CD14-positive monocyte (primary cell): Measurements from ENCODE around the gene KNSTRN. TPM values are rescaled to one million over a fixed set of nuclear protein-coding genes. Genes with fewer than 3 reads are reported as not detected.

Experiments
- DNase-seq, 3 donors: peaks; one replicate each; pipeline ENCODE4 v3.0.0-alpha.2; 2011 to 2022
- H2AFZ ChIP-seq: 2 replicates; pipeline ENCODE4 v1.6.0; 2012; ENCODE audit warnings: mild to moderate bottlenecking, low read depth, low read length, inconsistent platforms; ENCODE audit not compliant: insufficient read depth, poor library complexity, severe bottlenecking
- H3K27ac ChIP-seq, 2 donors: 1 replicate in 1 of 2; 2 replicates in 1 of 2; pipeline ENCODE4 v1.5.1; 2012 to 2013; ENCODE audit warnings: low read length in 2 of 2, control low read depth in 1 of 2, inconsistent platforms in 1 of 2, low read depth in 1 of 2, mild to moderate bottlenecking in 1 of 2
- H3K27me3 ChIP-seq, 2 donors: one replicate each; pipeline versions ENCODE4 v1.6.0 to v1.6.1; 2011 to 2013; ENCODE audit warnings: low read length in 2 of 2; ENCODE audit not compliant: control insufficient read depth in 2 of 2, insufficient read depth in 2 of 2
- H3K36me3 ChIP-seq, 2 donors: replicated peaks in 1 of 2; 1 replicate in 1 of 2; 2 replicates in 1 of 2; pipeline versions ENCODE4 v1.5.1 to v1.6.1; 2012 to 2013; ENCODE audit warnings: low read length in 2 of 2, control low read depth in 1 of 2, inconsistent platforms in 1 of 2, mild to moderate bottlenecking in 1 of 2; ENCODE audit not compliant: insufficient read depth in 2 of 2, control insufficient read depth in 1 of 2
- H3K4me1 ChIP-seq, 2 donors: 1 replicate in 1 of 2; 2 replicates in 1 of 2; pipeline versions ENCODE4 v1.5.1 to v1.6.1; 2012 to 2013; ENCODE audit warnings: low read length in 2 of 2, control low read depth in 1 of 2, inconsistent platforms in 1 of 2, mild to moderate bottlenecking in 1 of 2, moderate library complexity in 1 of 2; ENCODE audit not compliant: insufficient read depth in 2 of 2, control insufficient read depth in 1 of 2
- H3K4me2 ChIP-seq: replicated peaks from 2 replicates; pipeline ENCODE3; 2012; ENCODE audit warnings: low read length, moderate library complexity, mild to moderate bottlenecking; ENCODE audit not compliant: poor library complexity, severe bottlenecking; ENCODE audit errors: extremely low read depth
- H3K4me3 ChIP-seq, 3 experiments: fragments of 200-600 bp in 1 of 3; sonication (generic) in 1 of 3; replicated peaks in 1 of 3; 1 replicate in 2 of 3; 2 replicates in 1 of 3; pipeline ENCODE4 v1.5.1; 2011 to 2013; ENCODE audit warnings: low read length in 3 of 3, mild to moderate bottlenecking in 3 of 3, control low read depth in 2 of 3, low read depth in 2 of 3, inconsistent platforms in 1 of 3, moderate library complexity in 1 of 3
- H3K79me2 ChIP-seq: 2 replicates; pipeline ENCODE4 v1.6.0; 2012; ENCODE audit warnings: mild to moderate bottlenecking, control low read depth, inconsistent platforms, low read length, moderate library complexity; ENCODE audit not compliant: insufficient read depth
- H3K9ac ChIP-seq: 2 replicates; pipeline ENCODE4 v1.6.0; 2017; ENCODE audit warnings: low read length, mild to moderate bottlenecking; ENCODE audit not compliant: insufficient read depth, poor library complexity, severe bottlenecking
- H3K9me3 ChIP-seq, 2 donors: replicated peaks in 1 of 2; 1 replicate in 1 of 2; 2 replicates in 1 of 2; pipeline versions ENCODE4 v1.5.1 to v1.6.1; 2012 to 2013; ENCODE audit warnings: low read length in 2 of 2, control low read depth in 1 of 2; ENCODE audit not compliant: control insufficient read depth in 1 of 2, insufficient read depth in 1 of 2
- H4K20me1 ChIP-seq: 2 replicates; pipeline ENCODE4 v1.6.0; 2012; ENCODE audit warnings: mild to moderate bottlenecking, low read length, control low read depth, moderate library complexity; ENCODE audit not compliant: insufficient read depth
- H3K27ac Mint-ChIP-seq, 7 donors: one replicate each; pipeline ENCODE4 v1.8.0; 2020; ENCODE audit warnings: mild to moderate bottlenecking in 7 of 7, mixed read lengths in 7 of 7, moderate library complexity in 6 of 7, inconsistent platforms in 2 of 7
- H3K27me3 Mint-ChIP-seq, 3 donors: one replicate each; pipeline ENCODE4 v1.8.0; 2021 to 2022; ENCODE audit warnings: low read depth in 3 of 3, mild to moderate bottlenecking in 3 of 3, mixed read lengths in 3 of 3, moderate library complexity in 3 of 3, inconsistent platforms in 1 of 3
- H3K36me3 Mint-ChIP-seq, 2 donors: one replicate each; pipeline ENCODE4 v1.8.0; 2020; ENCODE audit warnings: mixed read lengths in 2 of 2, inconsistent platforms in 1 of 2, mild to moderate bottlenecking in 1 of 2
- H3K4me1 Mint-ChIP-seq: one replicate; pipeline ENCODE4 v1.8.0; 2020; ENCODE audit warnings: mild to moderate bottlenecking, mixed read lengths
- H3K4me3 Mint-ChIP-seq, 2 donors: one replicate each; pipeline ENCODE4 v1.8.0; 2020; ENCODE audit warnings: mild to moderate bottlenecking in 2 of 2, mixed read lengths in 2 of 2, moderate library complexity in 1 of 2
- H3K9me3 Mint-ChIP-seq, 7 donors: one replicate each; pipeline ENCODE4 v1.8.0; 2020 to 2022; ENCODE audit warnings: mixed read lengths in 7 of 7, mild to moderate bottlenecking in 6 of 7, moderate library complexity in 6 of 7, inconsistent platforms in 2 of 7
- WGBS: methylation state at CpG from one replicate; pipeline ENCODE4 v1.1.5; 2013; ENCODE audit warnings: missing lambda C conversion rate; ENCODE audit not compliant: insufficient coverage; 5-methylcytosine and 5-hydroxymethylcytosine counted together
- intact Hi-C, 2 donors: fragments of 100-400 bp; cut with micrococcal nuclease; formaldehyde crosslinking; loops; one replicate each; pipeline versions ENCODE4 v1.15.0 to v1.15.1; 2023
- polyA plus RNA-seq, 3 donors: library from polyadenylated mRNA; depleted of rRNA in 1 of 3; unstranded in 2 of 3; stranded (reverse) in 1 of 3; fragments of 300-500 nt in 2 of 3; fragments of >200 nt in 1 of 3; fragmentation: Illumina TruSeq in 2 of 3; gene quantifications; 1 replicate in 2 of 3; 2 replicates in 1 of 3; pipeline ENCODE4 v1.2.3, GENCODE V29; 2012 to 2021
- TF ChIP-seq, protein P1 (sequence below): fragments of 200-600 bp; IDR thresholded peaks from one replicate; pipeline ENCODE4 v1.8.0; 2022; ENCODE audit warnings: antibody characterized with exemption, mild to moderate bottlenecking

Gene KNSTRN
- polyA plus RNA-seq, 3 donors: 5.4 to 10.0 (median 7.9) TPM

DNA sequence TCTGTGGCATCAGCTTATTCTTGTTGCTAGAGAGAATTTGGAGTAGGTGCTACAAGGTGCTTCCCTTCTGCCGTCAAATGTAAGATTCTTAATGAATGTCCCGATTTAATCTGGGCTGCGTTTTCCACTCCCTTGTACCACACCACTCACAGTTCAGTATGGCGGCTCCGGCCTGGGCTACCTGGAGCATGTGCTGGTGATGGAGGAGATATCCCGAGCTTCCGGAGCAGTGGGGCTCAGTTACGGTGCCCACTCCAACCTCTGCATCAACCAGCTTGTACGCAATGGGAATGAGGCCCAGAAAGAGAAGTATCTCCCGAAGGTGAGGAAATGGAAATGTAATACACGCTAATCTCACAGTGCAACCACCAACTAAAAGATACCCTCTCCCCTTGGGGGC lies 28.0 kb downstream of the KNSTRN start:
- Histone ChIP-seq H2AFZ (no peak overlapping the region), H3K4me3 (no peak overlapping the region), H3K79me2 (peaks cover 31% of the 10 kb centered on the region), H3K27ac (no peak overlapping the region), H3K4me2 (no peak overlapping the region), H3K9me3 (no peaks in the 10 kb centered on the region), H4K20me1 (no peaks in the 10 kb centered on the region), H3K4me1 (peaks cover 23 to 24% of the 10 kb centered on the region in 2 donors), H3K27me3 (no peaks in the 10 kb centered on the region), H3K9ac (no peak overlapping the region), H3K36me3 (peaks cover 62 to 74% of the 10 kb centered on the region in 2 donors)
- intact Hi-C loops: no loop called here
- no peak for DNase-seq
- Mint-ChIP-seq H3K4me1 (peaks cover 27% of the 10 kb centered on the region), H3K27me3 (peaks cover 0 to 2% (median 0%) of the 10 kb centered on the region in 3 donors), H3K9me3 (no peaks in the 10 kb centered on the region), H3K36me3 (peaks cover 67 to 79% of the 10 kb centered on the region in 2 donors), H3K27ac (no peak overlapping the region), H3K4me3 (no peak overlapping the region)
- WGBS: no CpG with 5 or more reads among the region's 11 CpGs
- TF ChIP-seq, protein P1, sequence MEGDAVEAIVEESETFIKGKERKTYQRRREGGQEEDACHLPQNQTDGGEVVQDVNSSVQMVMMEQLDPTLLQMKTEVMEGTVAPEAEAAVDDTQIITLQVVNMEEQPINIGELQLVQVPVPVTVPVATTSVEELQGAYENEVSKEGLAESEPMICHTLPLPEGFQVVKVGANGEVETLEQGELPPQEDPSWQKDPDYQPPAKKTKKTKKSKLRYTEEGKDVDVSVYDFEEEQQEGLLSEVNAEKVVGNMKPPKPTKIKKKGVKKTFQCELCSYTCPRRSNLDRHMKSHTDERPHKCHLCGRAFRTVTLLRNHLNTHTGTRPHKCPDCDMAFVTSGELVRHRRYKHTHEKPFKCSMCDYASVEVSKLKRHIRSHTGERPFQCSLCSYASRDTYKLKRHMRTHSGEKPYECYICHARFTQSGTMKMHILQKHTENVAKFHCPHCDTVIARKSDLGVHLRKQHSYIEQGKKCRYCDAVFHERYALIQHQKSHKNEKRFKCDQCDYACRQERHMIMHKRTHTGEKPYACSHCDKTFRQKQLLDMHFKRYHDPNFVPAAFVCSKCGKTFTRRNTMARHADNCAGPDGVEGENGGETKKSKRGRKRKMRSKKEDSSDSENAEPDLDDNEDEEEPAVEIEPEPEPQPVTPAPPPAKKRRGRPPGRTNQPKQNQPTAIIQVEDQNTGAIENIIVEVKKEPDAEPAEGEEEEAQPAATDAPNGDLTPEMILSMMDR: no peak

DNA sequence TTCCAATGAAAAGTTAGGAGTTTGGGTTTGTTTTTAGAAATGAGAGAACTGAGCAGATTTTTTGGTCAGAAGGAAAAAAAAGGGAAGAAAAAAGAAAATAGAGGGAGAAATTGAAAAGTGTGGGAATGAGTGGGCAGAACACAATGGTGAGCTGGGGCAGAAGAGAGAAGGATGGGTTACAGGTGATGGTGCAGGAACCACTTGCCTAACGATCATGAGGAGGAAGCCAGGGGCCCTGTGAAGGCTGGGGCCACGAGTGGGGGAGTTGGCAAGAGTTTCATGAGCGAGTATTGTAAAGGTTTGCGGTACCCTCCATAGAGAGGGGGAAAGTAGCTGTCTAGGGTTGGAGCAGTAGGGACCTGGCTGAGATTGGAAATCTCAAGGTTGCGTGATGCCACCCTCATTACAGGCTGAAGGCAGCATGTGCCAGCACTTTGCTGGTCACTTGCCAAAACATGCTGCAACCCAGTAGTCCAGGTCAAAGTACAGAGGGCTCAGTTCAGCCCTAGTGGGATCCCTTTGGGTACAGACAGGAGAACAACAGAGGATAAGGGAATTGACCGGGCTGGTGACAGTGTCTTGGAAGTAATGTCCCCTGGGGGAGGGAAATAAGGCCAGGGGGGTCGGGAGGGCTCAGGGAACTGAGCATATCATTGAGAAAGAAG lies 29.7 kb downstream of the KNSTRN start:
- peaks cover 0 to 3% (median 0%) of the 10 kb centered on the region in 7 donors for H3K9me3 Mint-ChIP-seq
- Histone ChIP-seq H2AFZ (no peak overlapping the region), H3K4me1 (peaks cover 7 to 8% of the 10 kb centered on the region in 2 donors), H3K9me3 (no peaks in the 10 kb centered on the region), H4K20me1 (no peaks in the 10 kb centered on the region), H3K27me3 (no peaks in the 10 kb centered on the region), H3K79me2 (peaks cover 13% of the 10 kb centered on the region), H3K4me3 (no peak overlapping the region), H3K9ac (no peak overlapping the region), H3K4me2 (no peak overlapping the region), H3K36me3 (peaks cover 75 to 90% of the 10 kb centered on the region in 2 donors), H3K27ac (no peak overlapping the region)
- TF ChIP-seq, protein P1: no peak
- H3K27me3 Mint-ChIP-seq: peaks cover 0 to 2% (median 0%) of the 10 kb centered on the region in 3 donors
- WGBS: 84% methylated on average over 7 of the region's 7 CpGs
- H3K36me3 Mint-ChIP-seq: peaks cover 75 to 94% of the 10 kb centered on the region in 2 donors
- DNase-seq: no peak
- intact Hi-C loops: no loop called here
- H3K27ac Mint-ChIP-seq: peak overlapping the region in 1 of 7 donors; percentile 11
- H3K4me1 Mint-ChIP-seq: peaks cover 13% of the 10 kb centered on the region
- no peak overlapping the region for H3K4me3 Mint-ChIP-seq
